HepG2 (cell line): ENCODE measurements around the gene KNL1.

ENCODE experiments used
- EZH2 ChIP-seq: conservative IDR thresholded peaks from 2 replicates; pipeline ENCODE4 v1.6.1; 2012; ENCODE audit warnings: mild to moderate bottlenecking, low read depth, low read length, moderate library complexity
- ZNF713 ChIP-seq: sonication (generic); formaldehyde crosslinking; IDR thresholded peaks from 2 replicates; pipeline ENCODE4 v1.4.0; 2020; ENCODE audit warnings: mild to moderate bottlenecking, missing genetic modification reagents
- TF ChIP-seq, protein P1 (sequence below): sonication (generic); formaldehyde crosslinking; IDR thresholded peaks from 2 replicates; pipeline ENCODE4 v1.5.0; 2020; ENCODE audit warnings: missing genetic modification reagents
- TF ChIP-seq, protein P2 (sequence below): IDR thresholded peaks from 2 replicates; pipeline ENCODE4 v1.6.1; 2016; ENCODE audit warnings: control low read depth

DNA sequence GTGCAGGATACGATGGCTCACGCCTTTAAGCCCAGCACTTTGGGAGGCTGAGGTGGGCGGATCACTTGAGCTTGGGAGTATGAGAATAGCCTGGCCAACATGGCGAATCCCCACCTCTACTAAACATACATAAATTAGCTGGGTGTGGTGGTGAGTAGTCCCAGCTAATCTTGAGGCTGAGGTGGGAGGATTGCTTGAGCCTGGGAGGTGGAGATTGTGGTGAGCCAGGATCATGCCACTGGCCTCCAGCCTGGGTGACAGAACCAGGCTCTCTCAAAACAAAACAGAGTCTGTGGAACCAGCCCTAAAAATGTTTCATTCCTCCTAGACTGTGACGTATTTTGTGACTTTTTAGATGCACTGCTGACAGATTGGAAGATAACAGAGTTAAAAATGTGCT lies 66.6 kb downstream of the KNL1 start:
- no peak for TF ChIP-seq EZH2
- no peak for TF ChIP-seq ZNF713 (CRISPR knock-in tag)
- TF ChIP-seq, protein P1, sequence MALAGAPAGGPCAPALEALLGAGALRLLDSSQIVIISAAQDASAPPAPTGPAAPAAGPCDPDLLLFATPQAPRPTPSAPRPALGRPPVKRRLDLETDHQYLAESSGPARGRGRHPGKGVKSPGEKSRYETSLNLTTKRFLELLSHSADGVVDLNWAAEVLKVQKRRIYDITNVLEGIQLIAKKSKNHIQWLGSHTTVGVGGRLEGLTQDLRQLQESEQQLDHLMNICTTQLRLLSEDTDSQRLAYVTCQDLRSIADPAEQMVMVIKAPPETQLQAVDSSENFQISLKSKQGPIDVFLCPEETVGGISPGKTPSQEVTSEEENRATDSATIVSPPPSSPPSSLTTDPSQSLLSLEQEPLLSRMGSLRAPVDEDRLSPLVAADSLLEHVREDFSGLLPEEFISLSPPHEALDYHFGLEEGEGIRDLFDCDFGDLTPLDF (CRISPR knock-in tag): no peak
- TF ChIP-seq, protein P2, sequence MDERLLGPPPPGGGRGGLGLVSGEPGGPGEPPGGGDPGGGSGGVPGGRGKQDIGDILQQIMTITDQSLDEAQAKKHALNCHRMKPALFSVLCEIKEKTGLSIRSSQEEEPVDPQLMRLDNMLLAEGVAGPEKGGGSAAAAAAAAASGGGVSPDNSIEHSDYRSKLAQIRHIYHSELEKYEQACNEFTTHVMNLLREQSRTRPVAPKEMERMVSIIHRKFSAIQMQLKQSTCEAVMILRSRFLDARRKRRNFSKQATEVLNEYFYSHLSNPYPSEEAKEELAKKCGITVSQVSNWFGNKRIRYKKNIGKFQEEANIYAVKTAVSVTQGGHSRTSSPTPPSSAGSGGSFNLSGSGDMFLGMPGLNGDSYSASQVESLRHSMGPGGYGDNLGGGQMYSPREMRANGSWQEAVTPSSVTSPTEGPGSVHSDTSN (CRISPR knock-in tag): no peak
